ENCODE data around the gene METTL8.

GRCh38 chr2:171271386-171271785, 162.4 kb downstream of the METTL8 start:
- TF ChIP-seq CTCF (IDR thresholded peaks at IDR 0.05) (no peak), ZFX (IDR thresholded peaks at IDR 0.05; ENCODE audit: borderline replicate concordance) (no peak)

All from 22Rv1 (cell line).